Lower leg skin (tissue), 4 donors: Measurements from ENCODE around the gene PGAP3. TPM values are rescaled to one million over a fixed set of nuclear protein-coding genes. Genes with fewer than 3 reads are reported as not detected.

Experiments
- DNase-seq, 2 donors: peaks; one replicate each; pipeline ENCODE4 v3.0.0-alpha.2; 2019; ENCODE audit warnings: low spot score in 2 of 2
- H3K4me3 ChIP-seq: fragments of 200-600 bp; sonication (generic); 2 replicates; pipeline ENCODE4 v1.5.1; 2017; ENCODE audit warnings: mild to moderate bottlenecking, low read depth; ENCODE audit not compliant: poor library complexity, severe bottlenecking
- CTCF ChIP-seq, 3 donors: fragments of 450-650 bp; IDR thresholded peaks; one replicate each; pipeline ENCODE4 v1.5.1; 2016; ENCODE audit warnings: antibody characterized with exemption in 3 of 3, mild to moderate bottlenecking in 3 of 3, moderate library complexity in 2 of 3
- POLR2A ChIP-seq, 2 donors: fragments of 450-650 bp; IDR thresholded peaks; one replicate each; pipeline ENCODE4 v1.6.1; 2016 to 2017; ENCODE audit warnings: antibody characterized with exemption in 2 of 2, mild to moderate bottlenecking in 1 of 2, moderate library complexity in 1 of 2
- whole genome bisulfite sequencing, 2 donors: methylation state at CpG; one replicate each; pipeline ENCODE4 v1.1.5; 2018; 5-methylcytosine and 5-hydroxymethylcytosine counted together
- intact Hi-C: fragments of 100-400 bp; cut with DNase I; formaldehyde crosslinking; loops from one replicate; pipeline ENCODE4 v1.15.0; 2023; ENCODE audit warnings: low total_unique reads
- total RNA-seq, 4 donors: library from RNA; depleted of rRNA; stranded (reverse); fragments of >200 nt; gene quantifications; one replicate each; pipeline ENCODE4 v1.1.0, GENCODE V29; 2016

PGAP3 gene
- total RNA-seq, 4 donors from 2014 or later, result 24.2 to 41.4 (median 28.8) TPM

DNA sequence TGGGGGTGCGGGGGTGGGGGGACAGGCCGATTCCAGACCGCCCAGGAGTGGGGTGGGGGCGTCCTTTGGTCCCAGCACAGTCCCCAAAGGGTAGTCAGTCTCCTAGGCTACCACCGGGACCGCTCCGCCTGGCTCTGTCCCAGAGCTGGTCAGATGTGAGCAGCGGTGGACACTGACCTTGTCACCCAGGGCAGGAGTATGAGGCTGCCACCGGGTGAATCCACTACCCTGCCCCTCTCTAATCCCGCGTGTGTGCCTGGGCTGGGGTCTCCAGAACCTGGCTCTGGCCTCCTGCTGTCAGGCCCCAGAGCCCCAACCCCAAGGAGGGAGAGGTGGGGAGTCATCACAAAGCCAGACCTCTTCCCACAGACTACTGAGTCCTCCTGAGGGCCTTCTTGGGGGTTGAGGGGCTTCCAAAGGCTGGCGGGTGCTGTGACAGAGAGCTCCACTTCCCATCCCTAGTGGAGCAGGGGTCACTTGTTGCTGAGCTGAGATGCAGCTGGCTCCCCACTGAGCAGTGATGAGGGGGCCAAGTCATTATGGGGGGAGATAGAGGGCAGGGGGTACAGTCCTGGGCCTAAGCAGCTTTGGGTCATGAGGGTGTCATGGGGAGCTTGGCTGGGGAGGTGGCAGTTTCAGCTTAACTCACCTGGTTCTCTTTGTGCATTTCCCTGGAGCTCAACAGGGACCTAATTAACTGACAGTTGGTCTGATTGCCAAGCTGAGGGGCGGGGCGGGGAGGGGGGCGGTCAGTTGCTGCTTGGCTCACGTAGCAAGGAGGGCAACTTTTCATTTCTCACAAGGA is 59.9 kb downstream of the PGAP3 start:
- WGBS, 2 donors, result 40 to 56% methylated on average over 9 to 10 of the region's 16 CpGs
- DNase-seq, result no peak
- intact Hi-C loops, result no loop called here
- TF ChIP-seq POLR2A (IDR thresholded peaks at IDR 0.05) (no peak), CTCF (IDR thresholded peaks at IDR 0.05) (no peak)
- no peak overlapping the region for H3K4me3 ChIP-seq

GRCh38 chr17:39627047-39627711 is 60.7 kb downstream of the PGAP3 start:
- 1 to 6% methylated on average over 16 to 31 of the region's 72 CpGs for whole genome bisulfite sequencing, 2 donors
- TF ChIP-seq POLR2A (IDR thresholded peaks at IDR 0.05) (no peak), CTCF (IDR thresholded peaks at IDR 0.05) (no peak)
- intact Hi-C loops, result no loop called here
- no peak overlapping the region for H3K4me3 ChIP-seq
- DNase-seq, result no peak

- DNase-seq, result no peak
- TF ChIP-seq CTCF (IDR thresholded peaks at IDR 0.05) (no peak), POLR2A (IDR thresholded peaks at IDR 0.05) (no peak)
- intact Hi-C loops, result no loop called here
- 9 to 11% methylated on average over 29 of the region's 29 CpGs for WGBS, 2 donors
- no peak within 1 kb of the TSS for H3K4me3 ChIP-seq
These were observed 61.4 kb downstream of the PGAP3 start, which contains the start of gene PPP1R1B for GRCh38 chr17:39626171-39627046. Gene PPP1R1B (plus strand): TSS chr17:39626952. CDS start chr17:39627393, 441 bp downstream.

DNA sequence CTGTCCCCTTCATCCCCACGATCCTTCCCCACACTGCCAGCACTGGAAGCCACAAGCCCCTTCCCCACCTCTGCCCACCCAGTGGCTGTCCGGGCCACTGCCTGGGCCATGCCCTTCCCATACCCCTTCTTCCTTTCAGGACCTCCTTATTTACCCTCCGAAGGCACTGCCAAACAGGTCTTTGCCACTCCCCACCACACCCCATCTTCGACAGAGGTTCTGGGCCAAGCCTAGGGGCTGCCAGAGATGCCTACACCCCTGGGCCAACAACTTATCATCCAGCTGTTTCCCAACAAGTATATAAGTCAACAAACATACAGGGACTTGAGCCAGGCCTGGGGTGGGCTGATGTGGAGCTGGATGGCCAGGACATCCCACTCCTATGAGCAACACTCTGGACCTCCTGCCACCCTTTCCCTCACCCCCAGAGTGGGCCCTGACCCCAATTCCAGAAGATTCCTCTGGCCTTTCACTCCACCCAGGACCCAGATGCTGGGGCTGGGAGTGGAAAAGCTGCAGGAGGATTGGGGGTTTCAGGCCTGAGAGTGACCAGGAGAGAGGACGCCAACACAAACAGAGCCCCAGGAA is 62.6 kb downstream of the PGAP3 start:
- no peak for DNase-seq
- 48 to 59% methylated on average over 4 to 5 of the region's 5 CpGs for WGBS, 2 donors
- H3K4me3 ChIP-seq, result no peak overlapping the region
- TF ChIP-seq CTCF (IDR thresholded peaks at IDR 0.05), result no peak
- no peak for TF ChIP-seq POLR2A (IDR thresholded peaks at IDR 0.05)
- intact Hi-C loops, result no loop called here

DNA sequence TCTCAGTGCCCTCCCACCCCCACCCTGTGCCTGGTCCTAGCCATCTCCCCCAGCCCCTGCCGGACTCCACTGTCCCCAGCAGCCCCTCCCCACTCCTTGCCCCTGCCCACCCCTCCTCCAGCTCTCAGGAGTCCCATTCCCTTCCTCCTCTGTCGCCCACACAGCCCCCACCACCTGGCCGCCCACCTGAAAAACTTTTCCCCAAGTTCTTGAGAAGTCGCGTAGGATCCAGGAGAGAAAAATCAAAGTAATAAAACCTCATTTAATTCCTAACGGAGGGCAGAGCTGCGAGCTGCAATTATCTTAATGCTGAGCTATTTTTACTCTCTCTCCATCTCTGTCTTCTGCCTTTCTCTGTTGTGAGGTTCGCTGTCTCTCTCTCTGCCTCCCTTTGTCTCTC is 63.5 kb downstream of the PGAP3 start:
- 52 to 56% methylated on average over 8 of the region's 8 CpGs for WGBS, 2 donors
- intact Hi-C loops, result loop anchor here (5.0 kb wide), 1 partner anchor 128 kb away; no protein-coding TSS in a partner anchor
- TF ChIP-seq CTCF (IDR thresholded peaks at IDR 0.05), result no peak
- TF ChIP-seq POLR2A (IDR thresholded peaks at IDR 0.05), result no peak

More for the DNA sequence above, 63.5 kb downstream of the PGAP3 start:
- H3K4me3 ChIP-seq, result no peak overlapping the region
- DNase-seq, result no peak
